GM21360 (cell line): ENCODE data around the gene FIGN.

ENCODE experiments used
- ATAC-seq: cut with Tn5 transposase; IDR thresholded peaks from one replicate; pipeline ENCODE4 v1.9.1; 2021; ENCODE audit warnings: mild to moderate bottlenecking, moderate library complexity; ENCODE audit not compliant: unreplicated experiment

The FIGN gene

GRCh38 chr2:163573652-163574051 is 162.2 kb downstream of the FIGN start:
- ATAC-seq, result no peak

- ATAC-seq, result no peak
These were observed 163.0 kb downstream of the FIGN start for GRCh38 chr2:163572850-163573249.

- no peak for ATAC-seq
These were observed 164.2 kb downstream of the FIGN start for GRCh38 chr2:163571423-163572102.

- no peak for ATAC-seq
These were observed 165.4 kb downstream of the FIGN start for GRCh38 chr2:163570391-163570790.

GRCh38 chr2:163565192-163565591 is 170.6 kb downstream of the FIGN start:
- no peak for ATAC-seq

- ATAC-seq, result no peak
These were observed 171.6 kb downstream of the FIGN start for GRCh38 chr2:163564236-163564635.

- ATAC-seq, result no peak
These were observed 172.5 kb downstream of the FIGN start for GRCh38 chr2:163563336-163563735.

GRCh38 chr2:163558251-163559021 is 177.4 kb downstream of the FIGN start:
- ATAC-seq, result no peak

GRCh38 chr2:163556511-163556910 is 179.3 kb downstream of the FIGN start:
- ATAC-seq, result no peak

- ATAC-seq, result no peak
These were observed 180.9 kb downstream of the FIGN start for GRCh38 chr2:163554864-163555263.

- no peak for ATAC-seq
These were observed 182.2 kb downstream of the FIGN start for GRCh38 chr2:163553601-163554000.

- no peak for ATAC-seq
These were observed 183.1 kb downstream of the FIGN start for GRCh38 chr2:163552758-163553157.

GRCh38 chr2:163551616-163552373 is 184.0 kb downstream of the FIGN start:
- no peak for ATAC-seq

GRCh38 chr2:163548970-163549369 is 186.8 kb downstream of the FIGN start:
- ATAC-seq, result no peak
